ENCODE data around the gene AGO1.
"Not testable (repeated sequence)": the region's sequence is repeated elsewhere in the genome, so short reads cannot be mapped to it uniquely, and the experiment has no call there.

Gene AGO1

GRCh38 chr1:35886577-35887431, 3.8 kb downstream of the AGO1 start:
- in situ Hi-C loops (cut with MboI; ENCODE audit: low sequenced_read_pairs, unreplicated experiment) = no loop called here
- peak; percentile 62 for DNase-seq (ENCODE audit: low spot score)

GRCh38 chr1:35887508-35887907, 4.5 kb downstream of the AGO1 start:
- no peak for TF ChIP-seq CTCF (IDR thresholded peaks at IDR 0.05; ENCODE audit: borderline replicate concordance, control extremely low read depth, extremely low read depth, insufficient read depth, missing control alignments)
- DNase-seq (ENCODE audit: low spot score) = no peak
- in situ Hi-C loops (cut with MboI; ENCODE audit: low sequenced_read_pairs, unreplicated experiment) = no loop called here

More at GRCh38 chr1:35886577-35887431, 3.8 kb downstream of the AGO1 start:
- TF ChIP-seq CTCF (IDR thresholded peaks at IDR 0.05; ENCODE audit: borderline replicate concordance, control extremely low read depth, extremely low read depth, insufficient read depth, missing control alignments) = no peak

GRCh38 chr1:35888255-35888654, 5.2 kb downstream of the AGO1 start:
- in situ Hi-C loops (cut with MboI; ENCODE audit: low sequenced_read_pairs, unreplicated experiment) = no loop called here
- TF ChIP-seq CTCF (IDR thresholded peaks at IDR 0.05; ENCODE audit: borderline replicate concordance, control extremely low read depth, extremely low read depth, insufficient read depth, missing control alignments) = no peak
- DNase-seq (ENCODE audit: low spot score) = no peak

GRCh38 chr1:35888981-35889380, 6.0 kb downstream of the AGO1 start:
- in situ Hi-C loops (cut with MboI; ENCODE audit: low sequenced_read_pairs, unreplicated experiment); DNase-seq (ENCODE audit: low spot score): not testable (repeated sequence)

GRCh38 chr1:35893051-35893879, 10.3 kb downstream of the AGO1 start:
- no peak for TF ChIP-seq CTCF (IDR thresholded peaks at IDR 0.05; ENCODE audit: borderline replicate concordance, control extremely low read depth, extremely low read depth, insufficient read depth, missing control alignments)
- in situ Hi-C loops (cut with MboI; ENCODE audit: low sequenced_read_pairs, unreplicated experiment) = no loop called here
- DNase-seq (ENCODE audit: low spot score) = no peak

- in situ Hi-C loops (cut with MboI; ENCODE audit: low sequenced_read_pairs, unreplicated experiment) = no loop called here
- peak; percentile 61 for DNase-seq (ENCODE audit: low spot score)
- TF ChIP-seq CTCF (IDR thresholded peaks at IDR 0.05; ENCODE audit: borderline replicate concordance, control extremely low read depth, extremely low read depth, insufficient read depth, missing control alignments) = no peak
Measured at GRCh38 chr1:35894183-35894582, 11.2 kb downstream of the AGO1 start.

- DNase-seq (ENCODE audit: low spot score) = no peak
- in situ Hi-C loops (cut with MboI; ENCODE audit: low sequenced_read_pairs, unreplicated experiment) = no loop called here
- no peak for TF ChIP-seq CTCF (IDR thresholded peaks at IDR 0.05; ENCODE audit: borderline replicate concordance, control extremely low read depth, extremely low read depth, insufficient read depth, missing control alignments)
Measured at GRCh38 chr1:35894656-35895055, 11.6 kb downstream of the AGO1 start.
